Mononuclear cell (primary cell): Measurements from ENCODE around the gene MICB. TPM values are rescaled to one million over a fixed set of nuclear protein-coding genes. Genes with fewer than 3 reads are reported as not detected.

ENCODE experiments used
- H3K27me3 ChIP-seq: 2 replicates; pipeline ENCODE4 v1.6.0; 2011; ENCODE audit warnings: low read length, control low read depth; ENCODE audit not compliant: insufficient read depth
- H3K4me1 ChIP-seq: 2 replicates; pipeline ENCODE4 v1.5.1; 2011; ENCODE audit warnings: mild to moderate bottlenecking, low read length, control low read depth; ENCODE audit not compliant: insufficient read depth
- H3K4me3 ChIP-seq: 2 replicates; pipeline ENCODE4 v1.5.1; 2011; ENCODE audit warnings: mild to moderate bottlenecking, low read length, moderate library complexity
- H3K9me3 ChIP-seq: 2 replicates; pipeline ENCODE4 v1.5.1; 2011; ENCODE audit warnings: low read depth, mild to moderate bottlenecking, control low read depth, low read length
- total RNA-seq: library from RNA; depleted of rRNA; stranded (reverse); fragments of >200 nt; gene quantifications from one replicate; pipeline ENCODE4 v1.2.3, GENCODE V29; 2012

MICB gene
- total RNA-seq, 1 donor: 29.2 TPM

- Histone ChIP-seq H3K4me1 (peaks cover 80% of the 10 kb centered on the region), H3K27me3 (no peaks in the 10 kb centered on the region), H3K4me3 (no peak overlapping the region)
Measured at GRCh38 chr6:31556307-31556706, 58.4 kb downstream of the MICB start.

GRCh38 chr6:31557443-31558317 is 59.7 kb downstream of the MICB start:
- Histone ChIP-seq H3K4me3 (no peak overlapping the region), H3K27me3 (no peaks in the 10 kb centered on the region), H3K9me3 (no peaks in the 10 kb centered on the region), H3K4me1 (peaks cover 81% of the 10 kb centered on the region)

More at GRCh38 chr6:31556307-31556706, 58.4 kb downstream of the MICB start:
- H3K9me3 ChIP-seq: no peaks in the 10 kb centered on the region

GRCh38 chr6:31558318-31558625 is 60.3 kb downstream of the MICB start:
- no peaks in the 10 kb centered on the region for H3K9me3 ChIP-seq
- no peaks in the 10 kb centered on the region for H3K27me3 ChIP-seq
- H3K4me1 ChIP-seq: peaks cover 81% of the 10 kb centered on the region
- H3K4me3 ChIP-seq: no peak overlapping the region

GRCh38 chr6:31558631-31559500 is 60.9 kb downstream of the MICB start:
- H3K9me3 ChIP-seq: no peaks in the 10 kb centered on the region
- no peaks in the 10 kb centered on the region for H3K27me3 ChIP-seq
- no peak overlapping the region for H3K4me3 ChIP-seq
- peaks cover 83% of the 10 kb centered on the region for H3K4me1 ChIP-seq

- peak overlapping the region; percentile 3 for H3K4me3 ChIP-seq
- H3K4me1 ChIP-seq: peaks cover 85% of the 10 kb centered on the region
- no peaks in the 10 kb centered on the region for H3K27me3 ChIP-seq
- H3K9me3 ChIP-seq: no peaks in the 10 kb centered on the region
Measured at GRCh38 chr6:31559606-31559957, 61.6 kb downstream of the MICB start.

GRCh38 chr6:31559958-31560696 is 62.2 kb downstream of the MICB start:
- no peaks in the 10 kb centered on the region for H3K9me3 ChIP-seq

GRCh38 chr6:31560697-31561058 is 62.7 kb downstream of the MICB start:
- H3K27me3 ChIP-seq: no peaks in the 10 kb centered on the region
- H3K9me3 ChIP-seq: no peaks in the 10 kb centered on the region
- no peak overlapping the region for H3K4me3 ChIP-seq
- peaks cover 85% of the 10 kb centered on the region for H3K4me1 ChIP-seq

More at GRCh38 chr6:31559958-31560696, 62.2 kb downstream of the MICB start:
- Histone ChIP-seq H3K4me3 (peak overlapping the region; percentile 3), H3K27me3 (no peaks in the 10 kb centered on the region), H3K4me1 (peaks cover 85% of the 10 kb centered on the region)

Other genes with a start within 250 kb of the MICB start
- gene HLA-C, start 226.1 kb upstream of the MICB start, total RNA-seq: 1,178 TPM
- gene HLA-B, start 141.0 kb upstream of the MICB start, total RNA-seq: 3,997 TPM
- 7.1 TPM for gene MICA, start 94.5 kb upstream of the MICB start, total RNA-seq
- not detected for gene MCCD1, start 30.8 kb downstream of the MICB start, total RNA-seq
- gene DDX39B, start 43.9 kb downstream of the MICB start, total RNA-seq: 183 TPM
- 0.73 TPM for gene ATP6V1G2, start 48.5 kb downstream of the MICB start, total RNA-seq
- 9.8 TPM for gene NFKBIL1, start 49.5 kb downstream of the MICB start, total RNA-seq
- gene LTA, start 74.1 kb downstream of the MICB start, total RNA-seq: 2.5 TPM
- gene TNF, start 77.4 kb downstream of the MICB start, total RNA-seq: 230 TPM
- 191 TPM for gene LTB, start 84.3 kb downstream of the MICB start, total RNA-seq
- gene LST1, start 88.1 kb downstream of the MICB start, total RNA-seq: 200 TPM
- 9.2 TPM for gene NCR3, start 94.9 kb downstream of the MICB start, total RNA-seq
- gene AIF1, start 117.1 kb downstream of the MICB start, total RNA-seq: 245 TPM
- 67.0 TPM for gene PRRC2A, start 122.6 kb downstream of the MICB start, total RNA-seq
- gene BAG6, start 154.5 kb downstream of the MICB start, total RNA-seq: 81.3 TPM
- 3.0 TPM for gene APOM, start 157.7 kb downstream of the MICB start, total RNA-seq
- gene C6orf47, start 162.6 kb downstream of the MICB start, total RNA-seq: 14.6 TPM
- 11.9 TPM for gene GPANK1, start 166.9 kb downstream of the MICB start, total RNA-seq
- 124 TPM for gene CSNK2B, start 167.9 kb downstream of the MICB start, total RNA-seq
- 9.8 TPM for gene LY6G5B, start 171.8 kb downstream of the MICB start, total RNA-seq
- 1.2 TPM for gene LY6G5C, start 182.9 kb downstream of the MICB start, total RNA-seq
- 36.9 TPM for gene ABHD16A, start 205.2 kb downstream of the MICB start, total RNA-seq
- gene LY6G6F, start 208.7 kb downstream of the MICB start, total RNA-seq: 7.7 TPM
- gene LY6G6D, start 217.2 kb downstream of the MICB start, total RNA-seq: 1.0 TPM
- gene LY6G6C, start 223.6 kb downstream of the MICB start, total RNA-seq: not detected
- gene MPIG6B, start 225.2 kb downstream of the MICB start, total RNA-seq: 11.5 TPM
- gene DDAH2, start 231.2 kb downstream of the MICB start, total RNA-seq: 9.8 TPM
- 421 TPM for gene CLIC1, start 238.4 kb downstream of the MICB start, total RNA-seq
- 6.1 TPM for gene MSH5, start 241.9 kb downstream of the MICB start, total RNA-seq